HEK293T (cell line): Measurements from ENCODE around the gene ADISSP.

Experiments
- ARNT ChIP-seq: fragments of 450-650 bp; IDR thresholded peaks from 2 replicates; pipeline ENCODE4 v1.6.1; 2017; ENCODE audit warnings: mild to moderate bottlenecking
- ELF4 ChIP-seq: fragments of 450-650 bp; IDR thresholded peaks from 2 replicates; pipeline ENCODE4 v1.6.1; 2017; ENCODE audit warnings: antibody characterized with exemption
- LEF1 ChIP-seq: fragments of 450-650 bp; IDR thresholded peaks from 2 replicates; pipeline ENCODE4 v1.6.1; 2017; ENCODE audit warnings: mild to moderate bottlenecking, borderline replicate concordance

DNA sequence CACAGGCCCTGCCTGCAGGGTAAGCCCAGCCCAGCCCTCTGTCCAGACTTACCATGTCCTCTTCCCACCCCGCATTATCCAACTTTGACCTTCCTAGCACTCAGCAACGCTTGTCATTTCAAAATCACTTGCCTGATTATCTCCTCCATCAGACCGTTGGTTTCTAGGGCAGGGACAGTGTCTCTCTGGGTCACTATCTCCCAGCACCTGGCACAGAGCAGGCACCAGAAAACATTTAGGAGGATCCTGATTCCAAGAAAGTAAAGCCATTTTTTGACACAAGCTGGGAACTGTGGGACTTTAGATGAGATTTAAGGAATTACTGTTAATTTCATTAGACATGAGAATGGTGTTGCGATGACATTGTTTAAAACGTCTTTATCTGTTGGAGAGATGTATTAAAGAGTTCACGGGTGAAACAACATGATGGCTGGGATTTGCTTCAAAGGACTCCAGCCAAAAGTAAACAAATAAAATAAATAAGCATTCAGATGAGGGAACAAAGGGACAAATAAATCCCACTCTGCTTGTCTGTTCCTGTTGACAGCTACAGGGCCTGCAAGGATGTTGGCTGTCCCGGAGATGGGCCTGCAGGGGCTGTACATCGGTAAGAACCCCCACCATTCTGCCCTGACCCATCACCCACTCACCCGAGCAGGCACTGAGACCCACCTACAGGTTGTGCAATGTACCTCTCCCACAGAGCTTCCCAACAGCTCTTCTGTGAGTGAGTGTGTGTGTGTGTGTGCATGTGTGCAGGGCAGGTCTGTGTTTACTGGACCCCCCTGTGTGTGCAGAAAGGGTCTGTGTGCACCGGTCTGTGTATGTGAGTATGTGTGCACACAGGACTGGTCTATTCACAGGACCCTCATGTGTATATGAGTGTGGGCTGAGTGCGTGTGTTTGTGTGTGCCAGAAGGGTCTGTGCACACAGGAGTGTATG is 29.2 kb downstream of the ADISSP start:
- TF ChIP-seq LEF1 (no peak), ELF4 (no peak), ARNT (no peak)
